ENCODE measurements around the gene OTOG. TPM values are rescaled to one million over a fixed set of nuclear protein-coding genes. Genes with fewer than 3 reads are reported as not detected.

Gene OTOG
- total and polyA plus RNA-seq, 12 donors = not detected

DNA sequence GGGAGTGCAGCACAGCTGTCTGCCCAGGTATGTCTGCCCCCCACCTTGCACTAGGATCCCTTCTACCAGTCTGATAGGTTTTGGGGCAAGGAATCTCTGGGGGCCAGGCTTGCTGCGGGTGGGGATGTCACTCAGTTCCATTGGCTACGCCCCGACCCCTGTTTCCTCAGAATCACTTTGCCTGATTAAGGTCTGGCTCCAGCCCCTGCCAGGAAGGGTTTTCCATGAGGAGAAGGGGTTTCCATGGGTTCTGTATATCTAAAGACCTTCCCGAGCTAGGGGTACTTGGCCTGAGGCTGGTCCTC is 14.0 kb downstream of the OTOG start:
- 85 to 100% (median 89%) methylated on average over 4 of the region's 4 CpGs; no CpG with 5 or more reads in 1 of the 4 donors for WGBS, 4 donors
- TF ChIP-seq POLR2A (IDR thresholded peaks at IDR 0.05) = no peak
- no peak for TF ChIP-seq CTCF (IDR thresholded peaks at IDR 0.05)

GRCh38 chr11:17561526-17561925 is 14.5 kb downstream of the OTOG start:
- DNase-seq = no peak
- Histone ChIP-seq H3K27me3 (peaks cover 3% of the 10 kb centered on the region), H3K4me1 (replicated peaks in 1 of 2) (no peaks in the 10 kb centered on the region), H3K36me3 (replicated peaks in 1 of 2) (no peaks in the 10 kb centered on the region), H3K4me3 (no peak overlapping the region), H3K27ac (no peak overlapping the region), H3K9me3 (replicated peaks in 1 of 3) (no peaks in the 10 kb centered on the region)
- WGBS, 4 donors = 86 to 94% (median 91%) methylated on average over 6 to 9 of the region's 9 CpGs
- intact Hi-C loops (cut with DNase I) = no loop called here
- TF ChIP-seq CTCF (IDR thresholded peaks at IDR 0.05) (no peak), POLR2A (IDR thresholded peaks at IDR 0.05) (no peak)

More for the DNA sequence above, 14.0 kb downstream of the OTOG start:
- Histone ChIP-seq H3K4me3 (no peak overlapping the region), H3K9me3 (replicated peaks in 1 of 3) (no peaks in the 10 kb centered on the region), H3K4me1 (replicated peaks in 1 of 2) (no peaks in the 10 kb centered on the region), H3K27ac (no peak overlapping the region), H3K36me3 (replicated peaks in 1 of 2) (no peaks in the 10 kb centered on the region), H3K27me3 (peaks cover 3% of the 10 kb centered on the region)
- intact Hi-C loops (cut with DNase I) = no loop called here
- no peak for DNase-seq

DNA sequence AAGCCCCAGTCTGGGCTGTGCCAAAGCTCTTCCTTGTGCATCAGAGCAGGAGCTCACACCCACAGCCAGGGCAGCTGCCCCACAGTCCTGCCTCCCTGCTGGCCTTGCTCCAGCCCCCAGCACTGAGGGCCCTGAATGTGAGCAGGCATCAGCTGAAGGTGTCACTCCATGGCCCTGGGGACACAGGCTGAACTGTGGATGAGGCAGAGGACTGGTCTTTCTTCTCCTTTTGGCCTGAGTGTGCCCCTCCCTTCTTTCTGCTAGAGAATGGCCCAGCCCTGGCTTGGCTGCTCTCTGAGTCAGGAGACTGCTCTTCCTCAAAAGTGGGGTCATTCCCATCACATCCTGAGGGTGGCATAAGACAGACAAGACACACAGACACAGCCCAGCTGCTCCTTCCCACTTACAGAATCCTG is 16.2 kb downstream of the OTOG start:
- TF ChIP-seq POLR2A (IDR thresholded peaks at IDR 0.05) = no peak
- no peak for TF ChIP-seq CTCF (IDR thresholded peaks at IDR 0.05)
- H3K36me3 ChIP-seq (replicated peaks in 1 of 2) = no peaks in the 10 kb centered on the region
- no peaks in the 10 kb centered on the region for H3K4me1 ChIP-seq (replicated peaks in 1 of 2)
- DNase-seq = peak in 1 of 7 donors; percentile 34
- H3K4me3 ChIP-seq = no peak overlapping the region
- no peak overlapping the region for H3K27ac ChIP-seq
- H3K9me3 ChIP-seq (replicated peaks in 1 of 3) = no peaks in the 10 kb centered on the region
- H3K27me3 ChIP-seq = no peaks in the 10 kb centered on the region
- intact Hi-C loops (cut with DNase I) = no loop called here

- no peak for TF ChIP-seq CTCF (IDR thresholded peaks at IDR 0.05)
- no peak for TF ChIP-seq POLR2A (IDR thresholded peaks at IDR 0.05)
- intact Hi-C loops (cut with DNase I) = no loop called here
- no peaks in the 10 kb centered on the region for H3K4me1 ChIP-seq (replicated peaks in 1 of 2)
- H3K27ac ChIP-seq = no peak overlapping the region
- H3K27me3 ChIP-seq = no peaks in the 10 kb centered on the region
- WGBS, 4 donors = 78 to 85% (median 82%) methylated on average over 4 of the region's 4 CpGs
- H3K36me3 ChIP-seq (replicated peaks in 1 of 2) = no peaks in the 10 kb centered on the region
- peak in 1 of 7 donors; percentile 28 for DNase-seq
- no peak overlapping the region for H3K4me3 ChIP-seq
- H3K9me3 ChIP-seq (replicated peaks in 1 of 3) = no peaks in the 10 kb centered on the region
Observed at GRCh38 chr11:17563961-17564686, 17.1 kb downstream of the OTOG start.
